Epithelial cell of esophagus (primary cell): ENCODE results near the gene PRTN3.

Experiments
- DNase-seq: peaks from one replicate; pipeline ENCODE4 v3.0.0; 2010; ENCODE audit warnings: low read depth
- H3K4me3 ChIP-seq: 2 replicates; pipeline ENCODE4 v1.5.1; 2011; ENCODE audit warnings: mild to moderate bottlenecking, low read length, control low read depth
- CTCF ChIP-seq: IDR thresholded peaks from 2 replicates; pipeline ENCODE4 v1.5.1; 2011; ENCODE audit warnings: low read depth, mild to moderate bottlenecking, low read length, control low read depth, inconsistent platforms; ENCODE audit not compliant: insufficient read depth; ENCODE audit errors: missing control alignments

The PRTN3 gene

GRCh38 chr19:884420-885211 lies 43.8 kb downstream of the PRTN3 start:
- H3K4me3 ChIP-seq = no peak overlapping the region
- no peak for TF ChIP-seq CTCF
- DNase-seq = no peak

GRCh38 chr19:885536-886224 lies 44.9 kb downstream of the PRTN3 start:
- TF ChIP-seq CTCF = no peak
- no peak overlapping the region for H3K4me3 ChIP-seq
- DNase-seq = no peak

- no peak for DNase-seq
- no peak overlapping the region for H3K4me3 ChIP-seq
- TF ChIP-seq CTCF = no peak
Observed at GRCh38 chr19:887072-887471, 46.3 kb downstream of the PRTN3 start.

- no peak for DNase-seq
- H3K4me3 ChIP-seq = no peak overlapping the region
Observed at GRCh38 chr19:887599-887998, 46.8 kb downstream of the PRTN3 start.

GRCh38 chr19:888581-889385 lies 48.0 kb downstream of the PRTN3 start:
- TF ChIP-seq CTCF = no peak
- no peak for DNase-seq
- H3K4me3 ChIP-seq = no peak overlapping the region

More at GRCh38 chr19:887599-887998, 46.8 kb downstream of the PRTN3 start:
- TF ChIP-seq CTCF = no peak

GRCh38 chr19:889662-890295 lies 49.0 kb downstream of the PRTN3 start:
- no peak for DNase-seq
- no peak overlapping the region for H3K4me3 ChIP-seq
- no peak for TF ChIP-seq CTCF
